ENCODE data around the gene IQCN. TPM values are rescaled to one million over a fixed set of nuclear protein-coding genes. Genes with fewer than 3 reads are reported as not detected.

Gene IQCN
- total RNA-seq, 1 donor from 2014 or later = 10.5 TPM

DNA sequence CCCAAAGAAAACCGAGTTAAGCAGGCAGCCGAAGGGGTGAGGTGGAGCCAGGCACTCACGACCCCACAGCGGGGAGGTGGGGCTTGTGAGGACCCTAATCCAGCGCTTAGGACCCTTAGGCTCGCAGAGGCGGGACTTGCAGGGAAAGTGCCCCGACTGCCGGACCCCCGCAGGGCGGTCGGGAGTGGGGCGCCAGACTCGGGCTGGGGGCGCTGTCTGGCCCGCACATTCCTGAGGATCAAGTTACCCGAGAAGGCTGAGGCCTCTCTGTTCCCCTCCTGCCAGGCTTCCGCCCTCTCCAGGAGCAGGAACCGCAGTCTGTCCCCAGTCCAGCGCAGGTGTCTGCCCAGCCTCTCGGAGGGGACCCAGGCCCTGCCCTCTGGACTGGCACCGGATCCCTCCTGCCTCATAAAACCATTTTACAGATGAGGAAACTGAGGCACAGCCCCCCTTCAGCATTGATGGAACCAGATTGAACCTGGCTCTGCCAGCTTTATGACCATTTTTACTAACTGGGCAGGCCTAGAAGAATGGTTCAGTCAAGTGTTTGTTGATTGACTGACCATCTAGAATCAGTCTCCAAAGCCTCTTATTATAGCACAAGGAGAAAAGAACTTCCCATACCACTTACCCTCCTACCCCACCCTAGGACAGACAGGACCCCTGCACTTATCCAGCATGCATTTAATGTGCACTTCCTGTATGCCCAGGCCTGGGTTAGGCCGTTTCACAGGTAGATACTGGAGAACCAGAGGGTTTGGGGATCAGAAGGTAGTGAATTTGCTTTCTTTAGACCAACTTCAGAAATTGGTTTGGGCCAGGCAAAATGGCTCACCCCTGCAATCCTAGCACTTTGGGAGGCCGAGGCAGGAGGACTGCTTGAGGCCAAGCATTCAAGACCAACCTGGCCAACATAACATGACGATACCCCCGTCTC, 13.9 kb upstream of the IQCN start:
- H3K4me1 Mint-ChIP-seq (ENCODE audit: low read depth) = peaks cover 13% of the 10 kb centered on the region
- no peak for DNase-seq (ENCODE audit: low spot score, unreplicated experiment)
- no peaks in the 10 kb centered on the region for H3K9me3 Mint-ChIP-seq (ENCODE audit: low read depth)
- no peaks in the 10 kb centered on the region for H3K27me3 Mint-ChIP-seq
- peak overlapping the region; percentile 16 for H3K4me3 Mint-ChIP-seq (ENCODE audit: low read depth)
- H3K27ac Mint-ChIP-seq = peak overlapping the region; percentile 73
- peak; percentile 25 for TF ChIP-seq CTCF (IDR thresholded peaks at IDR 0.05; ENCODE audit: unreplicated experiment)
- H3K36me3 Mint-ChIP-seq (ENCODE audit: insufficient read depth) = no peaks in the 10 kb centered on the region

GRCh38 chr19:18286973-18287635, 12.9 kb upstream of the IQCN start:
- Mint-ChIP-seq H3K4me3 (ENCODE audit: low read depth) (no peak overlapping the region), H3K36me3 (ENCODE audit: insufficient read depth) (no peaks in the 10 kb centered on the region), H3K4me1 (ENCODE audit: low read depth) (peaks cover 13% of the 10 kb centered on the region), H3K27ac (no peak overlapping the region), H3K9me3 (ENCODE audit: low read depth) (no peaks in the 10 kb centered on the region), H3K27me3 (no peaks in the 10 kb centered on the region)
- TF ChIP-seq CTCF (IDR thresholded peaks at IDR 0.05; ENCODE audit: unreplicated experiment) = no peak
- no peak for DNase-seq (ENCODE audit: low spot score, unreplicated experiment)

DNA sequence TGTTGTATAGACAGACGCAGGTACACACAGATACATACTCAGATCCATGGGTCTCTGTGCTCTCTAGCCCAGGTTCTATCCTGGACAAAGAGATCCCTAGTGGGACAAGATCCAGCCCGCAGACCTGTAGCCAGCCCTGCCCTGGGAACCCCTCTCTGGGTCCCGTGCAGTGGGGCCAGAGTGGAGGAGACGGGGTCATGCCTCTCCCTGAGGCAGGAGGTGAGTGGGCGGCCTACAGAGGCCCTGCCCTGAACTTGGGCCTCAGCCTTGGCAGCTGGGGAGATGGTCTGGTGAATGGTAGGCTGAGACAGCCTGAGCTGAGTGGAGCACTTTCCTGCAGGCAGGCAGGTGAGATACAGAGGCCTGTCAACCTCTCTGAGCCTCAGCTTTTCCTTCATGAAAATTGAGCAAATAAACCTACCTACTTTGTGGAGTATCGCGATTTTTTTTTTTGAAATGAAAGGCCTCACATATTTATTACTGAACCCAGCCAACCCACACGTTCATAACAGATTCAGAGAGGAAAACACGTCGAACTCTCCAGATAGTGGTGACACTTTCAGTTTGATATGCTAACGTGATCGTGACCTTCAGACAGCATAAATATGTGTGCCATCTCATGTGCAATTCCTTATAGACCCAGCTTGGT, 10.6 kb upstream of the IQCN start:
- Mint-ChIP-seq H3K4me3 (ENCODE audit: low read depth) (no peak overlapping the region), H3K9me3 (ENCODE audit: low read depth) (no peaks in the 10 kb centered on the region), H3K27me3 (no peaks in the 10 kb centered on the region), H3K36me3 (ENCODE audit: insufficient read depth) (peaks cover 2% of the 10 kb centered on the region), H3K4me1 (ENCODE audit: low read depth) (peaks cover 9% of the 10 kb centered on the region), H3K27ac (peak overlapping the region; percentile 45)
- no peak for TF ChIP-seq CTCF (IDR thresholded peaks at IDR 0.05; ENCODE audit: unreplicated experiment)
- DNase-seq (ENCODE audit: low spot score, unreplicated experiment) = no peak

DNA sequence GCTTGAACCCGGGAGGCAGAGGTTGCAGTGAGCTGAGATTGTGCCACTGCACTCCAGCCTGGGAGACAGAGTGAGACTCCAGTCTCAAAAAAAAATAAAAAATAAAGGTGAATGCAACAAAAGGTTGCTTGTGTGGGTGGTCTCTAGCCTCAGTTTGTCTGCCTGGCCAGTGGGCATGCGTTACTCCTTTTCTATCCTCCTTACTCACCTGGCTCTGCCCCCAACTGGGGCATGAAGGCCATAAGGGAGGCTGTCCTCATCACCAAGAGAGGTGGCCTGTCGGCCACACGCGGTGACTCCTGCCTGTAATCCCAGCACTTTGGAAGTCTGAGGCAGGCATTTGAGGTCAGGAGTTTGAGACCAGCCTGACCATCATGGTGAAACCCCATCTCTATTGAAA, 9.1 kb upstream of the IQCN start:
- no peak overlapping the region for H3K27ac Mint-ChIP-seq
- TF ChIP-seq CTCF (IDR thresholded peaks at IDR 0.05; ENCODE audit: unreplicated experiment) = no peak
- H3K27me3 Mint-ChIP-seq = no peaks in the 10 kb centered on the region
- no peak overlapping the region for H3K4me3 Mint-ChIP-seq (ENCODE audit: low read depth)
- no peak for DNase-seq (ENCODE audit: low spot score, unreplicated experiment)
- peaks cover 9% of the 10 kb centered on the region for H3K36me3 Mint-ChIP-seq (ENCODE audit: insufficient read depth)
- peaks cover 14% of the 10 kb centered on the region for H3K4me1 Mint-ChIP-seq (ENCODE audit: low read depth)
- no peaks in the 10 kb centered on the region for H3K9me3 Mint-ChIP-seq (ENCODE audit: low read depth)

- peaks cover 11% of the 10 kb centered on the region for H3K4me1 Mint-ChIP-seq (ENCODE audit: low read depth)
- no peaks in the 10 kb centered on the region for H3K27me3 Mint-ChIP-seq
- H3K27ac Mint-ChIP-seq = peak overlapping the region; percentile 98
- no peaks in the 10 kb centered on the region for H3K9me3 Mint-ChIP-seq (ENCODE audit: low read depth)
- TF ChIP-seq CTCF (IDR thresholded peaks at IDR 0.05; ENCODE audit: unreplicated experiment) = no peak
- peaks cover 9% of the 10 kb centered on the region for H3K36me3 Mint-ChIP-seq (ENCODE audit: insufficient read depth)
- H3K4me3 Mint-ChIP-seq (ENCODE audit: low read depth) = peak overlapping the region; percentile 77
- no peak for DNase-seq (ENCODE audit: low spot score, unreplicated experiment)
Measured at GRCh38 chr19:18282788-18283141, 8.5 kb upstream of the IQCN start.

All from progenitor cell of endocrine pancreas (in vitro differentiated cells).